Endothelial cell of umbilical vein (primary cell): ENCODE results near the gene XPA. TPM values are rescaled to one million over a fixed set of nuclear protein-coding genes. Genes with fewer than 3 reads are reported as not detected.

Source experiments
- BruUV-seq: library from RNA; stranded (reverse); fragments of 400-500 nt; replicated peaks from 2 replicates; lab custom pipeline; 2021; lab: Mats Ljungman, UMichigan
- CTCF ChIA-PET: fragments of 300-600, 350-600 bp; sonication (Branson Sonifier 250); formaldehyde crosslinking; loops from one replicate; lab custom pipeline; 2021; ENCODE audit warnings: antibody characterized with exemption, inconsistent platforms; lab: Charles Lee
- POLR2A ChIA-PET: fragments of 300-600, 350-600 bp; sonication (Branson Sonifier 250); formaldehyde crosslinking; loops from one replicate; lab custom pipeline; 2021; ENCODE audit warnings: antibody characterized with exemption, inconsistent platforms; lab: Charles Lee
- DNase-seq: peaks from one replicate; pipeline ENCODE4 v3.0.0-alpha.2; 2011; ENCODE audit warnings: low read depth, low spot score
- FAIRE-seq: peaks from 2 replicates; lab custom pipeline; 2011; peaks lifted over from hg19 to GRCh38; lab: Jason Lieb, UNC
- H2AFZ ChIP-seq: 2 replicates; pipeline ENCODE4 v1.6.0; 2012; ENCODE audit warnings: low read depth, low read length, control low read depth, inconsistent platforms
- H3K27ac ChIP-seq: 2 replicates; pipeline ENCODE4 v1.5.1; 2011; ENCODE audit warnings: low read depth, mild to moderate bottlenecking, control low read depth, low read length, moderate library complexity; ENCODE audit not compliant: insufficient read depth
- H3K27me3 ChIP-seq, 2 experiments: 2 replicates each; pipeline versions ENCODE4 v1.6.0 to v1.6.1; 2011; ENCODE audit warnings: low read length in 2 of 2, mixed read lengths in 1 of 2; ENCODE audit not compliant: control insufficient read depth in 2 of 2, insufficient read depth in 2 of 2
- H3K36me3 ChIP-seq, 2 experiments: 2 replicates in 1 of 2; 3 replicates in 1 of 2; pipeline ENCODE4 v1.5.1; 2011; ENCODE audit warnings: low read length in 2 of 2, mild to moderate bottlenecking in 1 of 2, moderate library complexity in 1 of 2; ENCODE audit not compliant: control insufficient read depth in 2 of 2, insufficient read depth in 2 of 2; ENCODE audit errors: extremely low read depth in 1 of 2
- H3K4me1 ChIP-seq: 3 replicates; pipeline ENCODE4 v1.5.1; 2011; ENCODE audit warnings: mild to moderate bottlenecking, low read length; ENCODE audit not compliant: control insufficient read depth, insufficient read depth; ENCODE audit errors: extremely low read depth
- H3K4me2 ChIP-seq: 2 replicates; pipeline ENCODE4 v1.6.1; 2011; ENCODE audit warnings: low read length, control low read depth, mixed read lengths; ENCODE audit not compliant: insufficient read depth
- H3K4me3 ChIP-seq, 3 experiments: fragments of 200-600 bp in 1 of 3; sonication (generic), shearing (Covaris generic) in 1 of 3; replicated peaks in 1 of 3; 2 replicates each; pipeline ENCODE4 v1.5.1; 2011 to 2016; ENCODE audit warnings: control low read depth in 3 of 3, low read length in 3 of 3, mild to moderate bottlenecking in 2 of 3, inconsistent platforms in 1 of 3, low read depth in 1 of 3, moderate library complexity in 1 of 3; ENCODE audit not compliant: insufficient read depth in 1 of 3
- H3K79me2 ChIP-seq: 2 replicates; pipeline ENCODE4 v1.6.0; 2012; ENCODE audit warnings: low read length, inconsistent platforms; ENCODE audit not compliant: control insufficient read depth, insufficient read depth
- H3K9ac ChIP-seq: replicated peaks from 2 replicates; pipeline ENCODE3; 2011; ENCODE audit warnings: low read length, control low read depth; ENCODE audit not compliant: insufficient read depth; ENCODE audit errors: extremely low read depth
- H3K9me1 ChIP-seq: replicated peaks from 3 replicates; pipeline ENCODE4 v1.6.0; 2011; ENCODE audit warnings: mild to moderate bottlenecking, low read length; ENCODE audit not compliant: control insufficient read depth, insufficient read depth; ENCODE audit errors: extremely low read depth
- H3K9me3 ChIP-seq: replicated peaks from 2 replicates; pipeline ENCODE4 v1.5.1; 2012; ENCODE audit warnings: low read length, inconsistent platforms; ENCODE audit not compliant: control insufficient read depth, insufficient read depth
- H4K20me1 ChIP-seq: replicated peaks from 2 replicates; pipeline ENCODE3; 2011; ENCODE audit warnings: mild to moderate bottlenecking, low read length; ENCODE audit not compliant: control insufficient read depth, insufficient read depth; ENCODE audit errors: extremely low read depth
- CTCF ChIP-seq, 2 donors: IDR thresholded peaks; 1 replicate in 1 of 2; 2 replicates in 1 of 2; pipeline ENCODE4 v1.5.1; 2011; ENCODE audit warnings: low read length in 2 of 2, mild to moderate bottlenecking in 2 of 2, moderate library complexity in 2 of 2, control low read depth in 1 of 2, inconsistent platforms in 1 of 2, low read depth in 1 of 2; ENCODE audit not compliant: insufficient read depth in 1 of 2; ENCODE audit errors: extremely low read depth in 1 of 2
- EZH2 ChIP-seq: IDR thresholded peaks from 2 replicates; pipeline ENCODE4 v1.6.1; 2012; ENCODE audit warnings: borderline replicate concordance, low read depth, mild to moderate bottlenecking, moderate library complexity, low read length, inconsistent platforms; ENCODE audit not compliant: severe bottlenecking
- FOS ChIP-seq: IDR thresholded peaks from 2 replicates; pipeline ENCODE4 v1.6.1; 2011; ENCODE audit warnings: mild to moderate bottlenecking, low read length, moderate library complexity, borderline replicate concordance; ENCODE audit not compliant: insufficient read depth
- GATA2 ChIP-seq: IDR thresholded peaks from 2 replicates; pipeline ENCODE4 v1.7.0; 2011; ENCODE audit warnings: low read depth, mild to moderate bottlenecking, moderate library complexity, mixed read lengths, low read length; ENCODE audit not compliant: insufficient read length, insufficient read depth
- JUN ChIP-seq: IDR thresholded peaks from 2 replicates; pipeline ENCODE4 v1.6.1; 2011; ENCODE audit warnings: borderline replicate concordance, low read depth; ENCODE audit not compliant: insufficient read length, insufficient read depth
- MAX ChIP-seq: IDR thresholded peaks from 2 replicates; pipeline ENCODE4 v1.6.1; 2011; ENCODE audit not compliant: insufficient read depth, insufficient read length
- MYC ChIP-seq: IDR thresholded peaks from one replicate; pipeline ENCODE4 v1.6.1; 2011; ENCODE audit warnings: mild to moderate bottlenecking, low read depth, low read length
- POLR2A ChIP-seq: IDR thresholded peaks from 2 replicates; pipeline ENCODE4 v1.6.1; 2012; ENCODE audit warnings: low read depth, mild to moderate bottlenecking, control low read depth, low read length
- POLR2AphosphoS5 ChIP-seq: IDR thresholded peaks from 2 replicates; pipeline ENCODE4 v1.6.1; 2012; ENCODE audit warnings: low read depth, mild to moderate bottlenecking, control low read depth, low read length, moderate library complexity; ENCODE audit not compliant: insufficient read depth
- dilution Hi-C: fragments of 300-500 bp; cut with MboI; formaldehyde crosslinking; loops from one replicate; pipeline ENCODE4 v1.15.0; 2019; ENCODE audit warnings: low sequenced_read_pairs; ENCODE audit not compliant: extremely low pct_ligation_motif_present
- intact Hi-C: fragments of 100-400 bp; cut with micrococcal nuclease; formaldehyde crosslinking; loops from one replicate; pipeline ENCODE4 v1.10.0; 2022
- polyA plus RNA-seq, 4 experiments: library from polyadenylated mRNA; depleted of rRNA in 3 of 4; stranded (reverse) in 3 of 4; unstranded in 1 of 4; fragments of >200 nt; gene quantifications; 2 replicates each; pipeline versions ENCODE4 v1.2.1 to v1.2.3, GENCODE V29; 2011 to 2012; ENCODE audit warnings: missing spikeins in 1 of 4
- total RNA-seq: library from RNA; stranded (reverse); gene quantifications from 2 replicates; pipeline ENCODE4 v1.2.3, GENCODE V29; 2021

The XPA gene
- total and polyA plus RNA-seq, 2 donors (not counting 3 experiments of a cell fraction or from before 2014, with no cell fraction given), result 3.6 to 21.1 TPM

GRCh38 chr9:97638666-97639065 is 58.5 kb downstream of the XPA start:
- Histone ChIP-seq H3K4me2 (no peak overlapping the region), H3K4me1 (peaks cover 22% of the 10 kb centered on the region), H3K9ac (no peak overlapping the region), H3K79me2 (peaks cover 78% of the 10 kb centered on the region), H3K27me3 (no peaks in the 10 kb centered on the region), H3K4me3 (no peak overlapping the region), H4K20me1 (peaks cover 14% of the 10 kb centered on the region), H3K36me3 (peaks cover 4 to 6% of the 10 kb centered on the region in 2 experiments), H3K9me3 (no peaks in the 10 kb centered on the region), H2AFZ (no peak overlapping the region), H3K9me1 (no peaks in the 10 kb centered on the region), H3K27ac (no peak overlapping the region)
- no peak for DNase-seq
- no TSS peak for BruUV-seq
- TF ChIP-seq JUN (no peak), MYC (no peak), CTCF (IDR thresholded peaks at IDR 0.05; ENCODE audit: extremely low read depth in 1 of 2, insufficient read depth in 1 of 2, low read depth in 1 of 2, low read length in 2 of 2) (no peak), FOS (no peak), GATA2 (no peak), POLR2A (no peak), EZH2 (no peak), POLR2AphosphoS5 (no peak), MAX (no peak)
- no peak for FAIRE-seq
- ChIA-PET CTCF (interaction anchor here (0.9 kb wide), 1 partner anchor 21 kb away, joined by 3 read pairs; no protein-coding TSS in a partner anchor), POLR2A (no interaction called here)
- dilution Hi-C loops, result no loop called here
- intact Hi-C loops, result no loop called here
